OCI-LY3 (cell line): ENCODE data around the gene EYA2.

ENCODE experiments used
- CTCF ChIP-seq: fragments of 200-600, 300-600 bp; sonication (generic); IDR thresholded peaks from 2 replicates; pipeline ENCODE4 v1.5.1; 2014; ENCODE audit warnings: antibody characterized with exemption, low read length, low read depth
- EZH2phosphoT487 ChIP-seq: fragments of 200-600 bp; shearing (Covaris generic); IDR thresholded peaks from 2 replicates; pipeline ENCODE4 v1.6.1; 2018; ENCODE audit warnings: antibody characterized with exemption, mixed run types, low read depth

GRCh38 chr20:47165376-47165865 is 270.8 kb downstream of the EYA2 start:
- TF ChIP-seq CTCF (no peak), EZH2phosphoT487 (no peak)
